Progenitor cell of endocrine pancreas (in vitro differentiated cells): ENCODE data around the gene RGS7. TPM values are rescaled to one million over a fixed set of nuclear protein-coding genes. Genes with fewer than 3 reads are reported as not detected.
A peak's percentile ranks its signal among the peaks of the same experiment; 100 is the strongest.

Source experiments
- DNase-seq: peaks from one replicate; pipeline ENCODE4 v3.0.0; 2021; ENCODE audit warnings: low spot score; ENCODE audit not compliant: unreplicated experiment
- H3K27ac Mint-ChIP-seq: 2 replicates; pipeline ENCODE4 v1.8.0; 2021; ENCODE audit warnings: mild to moderate bottlenecking, moderate library complexity, mixed read lengths
- H3K27me3 Mint-ChIP-seq: 2 replicates; pipeline ENCODE4 v1.8.0; 2021; ENCODE audit warnings: mixed read lengths
- H3K36me3 Mint-ChIP-seq: 2 replicates; pipeline ENCODE4 v1.8.0; 2022; ENCODE audit warnings: mixed read lengths; ENCODE audit not compliant: insufficient read depth
- H3K4me1 Mint-ChIP-seq: 2 replicates; pipeline ENCODE4 v1.8.0; 2021; ENCODE audit warnings: low read depth, mixed read lengths
- H3K4me3 Mint-ChIP-seq: 2 replicates; pipeline ENCODE4 v1.8.0; 2021; ENCODE audit warnings: low read depth, mild to moderate bottlenecking, moderate library complexity, mixed read lengths
- H3K9me3 Mint-ChIP-seq: 2 replicates; pipeline ENCODE4 v1.8.0; 2021; ENCODE audit warnings: low read depth, mixed read lengths
- CTCF ChIP-seq: fragments of 200-600 bp; sonication (generic); IDR thresholded peaks from one replicate; pipeline ENCODE4 v1.5.0; 2021; ENCODE audit warnings: antibody characterized with exemption, mild to moderate bottlenecking; ENCODE audit not compliant: unreplicated experiment
- total RNA-seq: library from RNA; stranded (reverse); gene quantifications from 2 replicates; pipeline ENCODE4 v1.2.1, GENCODE V29; 2021

The RGS7 gene
- total RNA-seq, 1 donor from 2014 or later: 2.4 TPM

- Mint-ChIP-seq H3K4me1 (peaks cover 33% of the 10 kb centered on the region), H3K27ac (peak overlapping the region; percentile 60), H3K4me3 (no peak overlapping the region), H3K9me3 (peaks cover 14% of the 10 kb centered on the region), H3K36me3 (peaks cover 4% of the 10 kb centered on the region), H3K27me3 (no peaks in the 10 kb centered on the region)
- no peak for DNase-seq
- TF ChIP-seq CTCF: no peak
Observed at GRCh38 chr1:241203817-241204216, 153.2 kb downstream of the RGS7 start.

- Mint-ChIP-seq H3K4me1 (peaks cover 27% of the 10 kb centered on the region), H3K4me3 (peak overlapping the region; percentile 36), H3K9me3 (peaks cover 14% of the 10 kb centered on the region), H3K27me3 (no peaks in the 10 kb centered on the region), H3K36me3 (peaks cover 4% of the 10 kb centered on the region), H3K27ac (peak overlapping the region; percentile 95)
- DNase-seq: no peak
- TF ChIP-seq CTCF: no peak
Observed at GRCh38 chr1:241202401-241202800, 154.6 kb downstream of the RGS7 start.

GRCh38 chr1:241186716-241187115 lies 170.3 kb downstream of the RGS7 start:
- TF ChIP-seq CTCF: no peak
- Mint-ChIP-seq H3K27me3 (no peaks in the 10 kb centered on the region), H3K27ac (no peak overlapping the region), H3K4me3 (no peak overlapping the region), H3K9me3 (peaks cover 10% of the 10 kb centered on the region), H3K36me3 (peaks cover 9% of the 10 kb centered on the region), H3K4me1 (peaks cover 19% of the 10 kb centered on the region)
- no peak for DNase-seq

DNA sequence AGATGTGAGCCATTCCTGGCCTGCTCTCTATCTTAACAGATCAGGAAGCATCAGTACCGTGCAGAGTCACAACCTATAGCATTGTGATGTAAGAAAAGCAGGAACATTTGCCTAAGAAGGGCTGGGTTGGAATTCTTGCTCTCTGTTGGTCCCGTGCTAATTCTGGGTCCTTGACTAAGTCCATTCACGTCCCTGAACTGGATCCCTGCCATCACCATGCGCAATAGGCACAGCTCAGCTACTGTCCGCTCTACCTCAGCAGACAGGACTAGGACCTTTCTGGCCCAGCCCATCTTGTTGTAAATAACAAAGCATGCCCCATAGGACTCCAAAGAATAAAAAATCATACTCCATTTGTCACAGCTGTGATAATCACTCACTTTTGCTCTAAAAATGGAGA lies 175.0 kb downstream of the RGS7 start:
- no peaks in the 10 kb centered on the region for H3K27me3 Mint-ChIP-seq
- H3K4me3 Mint-ChIP-seq: no peak overlapping the region
- H3K9me3 Mint-ChIP-seq: peaks cover 4% of the 10 kb centered on the region
- H3K36me3 Mint-ChIP-seq: no peaks in the 10 kb centered on the region
- H3K4me1 Mint-ChIP-seq: peaks cover 7% of the 10 kb centered on the region
- no peak overlapping the region for H3K27ac Mint-ChIP-seq
- no peak for DNase-seq
- no peak for TF ChIP-seq CTCF

DNA sequence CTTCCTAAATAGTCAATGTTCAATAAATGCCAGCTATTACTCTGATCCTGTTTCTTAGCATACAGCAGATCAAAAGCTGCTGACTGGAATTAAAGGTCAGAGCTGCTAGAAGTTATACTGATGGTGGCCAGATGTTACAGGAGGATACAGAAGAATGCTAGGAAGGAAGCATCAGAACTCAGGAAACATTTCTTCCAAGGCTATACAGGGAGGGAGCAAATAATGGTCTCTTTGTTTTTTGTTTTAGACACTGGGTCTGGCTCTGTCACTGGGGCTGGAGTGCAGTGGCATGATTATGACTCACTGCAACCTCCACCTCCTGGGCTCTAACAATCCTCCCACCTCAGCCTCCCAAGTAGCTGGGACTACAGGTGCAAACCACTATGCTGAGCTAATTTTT lies 175.5 kb downstream of the RGS7 start:
- Mint-ChIP-seq H3K27me3 (no peaks in the 10 kb centered on the region), H3K27ac (no peak overlapping the region), H3K4me1 (peaks cover 6% of the 10 kb centered on the region), H3K9me3 (peaks cover 4% of the 10 kb centered on the region), H3K4me3 (no peak overlapping the region), H3K36me3 (no peaks in the 10 kb centered on the region)
- DNase-seq: no peak
- TF ChIP-seq CTCF: no peak

DNA sequence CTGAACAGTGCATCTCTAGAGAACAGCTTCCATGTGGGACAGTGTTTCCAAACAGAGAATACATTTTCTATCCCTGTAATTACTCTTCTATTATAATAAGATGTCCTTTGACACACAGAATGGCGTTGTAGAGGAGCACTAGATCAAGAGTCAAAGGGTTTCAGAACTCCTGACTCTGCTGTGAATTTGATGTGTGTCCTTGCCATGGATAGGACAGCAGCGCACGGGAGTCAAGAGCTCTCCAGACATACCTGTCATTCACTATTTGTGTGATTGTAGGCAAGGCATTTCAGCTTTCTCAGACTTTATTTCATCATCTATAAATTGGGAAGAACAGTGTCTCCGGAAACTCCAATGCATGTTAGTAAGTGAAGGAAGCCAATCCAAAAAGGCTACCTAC lies 176.4 kb downstream of the RGS7 start:
- no peak for TF ChIP-seq CTCF

More for the DNA sequence above, 176.4 kb downstream of the RGS7 start:
- H3K9me3 Mint-ChIP-seq: peaks cover 4% of the 10 kb centered on the region
- H3K4me1 Mint-ChIP-seq: no peaks in the 10 kb centered on the region
- H3K27me3 Mint-ChIP-seq: no peaks in the 10 kb centered on the region
- H3K36me3 Mint-ChIP-seq: no peaks in the 10 kb centered on the region
- no peak overlapping the region for H3K4me3 Mint-ChIP-seq
- no peak overlapping the region for H3K27ac Mint-ChIP-seq
- DNase-seq: no peak
